HEK293 (cell line): ENCODE data around the gene NPW.

Source experiments
- EGR2 ChIP-seq: fragments of 450-650 bp; formaldehyde crosslinking; IDR thresholded peaks from 2 replicates; pipeline ENCODE4 v1.5.1; 2016; ENCODE audit warnings: low read depth, missing biosample characterization, missing genetic modification characterization
- GLIS1 ChIP-seq: fragments of 450-650 bp; formaldehyde crosslinking; IDR thresholded peaks from 2 replicates; pipeline ENCODE4 v1.5.1; 2016; ENCODE audit warnings: missing biosample characterization, missing genetic modification characterization
- MYNN ChIP-seq: fragments of 450-650 bp; formaldehyde crosslinking; IDR thresholded peaks from 2 replicates; pipeline ENCODE4 v1.5.1; 2016; ENCODE audit warnings: missing biosample characterization, missing genetic modification characterization, borderline replicate concordance
- SCRT2 ChIP-seq: fragments of 450-650 bp; formaldehyde crosslinking; IDR thresholded peaks from 2 replicates; pipeline ENCODE4 v1.5.1; 2016; ENCODE audit warnings: missing biosample characterization, missing genetic modification characterization
- TCF7L2 ChIP-seq: IDR thresholded peaks from 2 replicates; pipeline ENCODE4 v1.6.1; 2011; ENCODE audit warnings: low read depth, mild to moderate bottlenecking, inconsistent platforms, low read length, moderate library complexity, borderline replicate concordance
- YY2 ChIP-seq: fragments of 450-650 bp; formaldehyde crosslinking; IDR thresholded peaks from 2 replicates; pipeline ENCODE4 v1.5.1; 2016; ENCODE audit warnings: missing biosample characterization, missing genetic modification characterization
- ZBTB7A ChIP-seq: fragments of 450-650 bp; formaldehyde crosslinking; IDR thresholded peaks from 2 replicates; pipeline ENCODE4 v1.5.1; 2016; ENCODE audit warnings: low read depth, missing biosample characterization, missing genetic modification characterization
- ZFP69B ChIP-seq: fragments of 450-650 bp; formaldehyde crosslinking; IDR thresholded peaks from 2 replicates; pipeline ENCODE4 v1.5.1; 2016; ENCODE audit warnings: missing biosample characterization, missing genetic modification characterization
- ZNF266 ChIP-seq: fragments of 450-650 bp; formaldehyde crosslinking; IDR thresholded peaks from 2 replicates; pipeline ENCODE4 v1.5.1; 2016; ENCODE audit warnings: missing biosample characterization, missing genetic modification characterization, low read depth
- ZNF37A ChIP-seq: fragments of 450-650 bp; IDR thresholded peaks from 2 replicates; pipeline ENCODE4 v1.5.1; 2018; ENCODE audit warnings: missing biosample characterization, missing genetic modification characterization
- ZNF600 ChIP-seq: fragments of 450-650 bp; formaldehyde crosslinking; IDR thresholded peaks from 2 replicates; pipeline ENCODE4 v1.5.1; 2016; ENCODE audit warnings: missing biosample characterization, missing genetic modification characterization
- ZNF660 ChIP-seq: fragments of 450-650 bp; IDR thresholded peaks from 2 replicates; pipeline ENCODE4 v1.5.1; 2018; ENCODE audit warnings: missing biosample characterization, mild to moderate bottlenecking, missing genetic modification characterization
- ZNF664 ChIP-seq: fragments of 450-650 bp; formaldehyde crosslinking; IDR thresholded peaks from 2 replicates; pipeline ENCODE4 v1.5.1; 2016; ENCODE audit warnings: missing biosample characterization, missing genetic modification characterization
- TF ChIP-seq, protein P1 (sequence below): fragments of 450-650 bp; IDR thresholded peaks from 2 replicates; pipeline ENCODE4 v1.5.1; 2018; ENCODE audit warnings: missing biosample characterization, missing genetic modification characterization
- TF ChIP-seq, protein P2 (sequence below): fragments of 450-650 bp; formaldehyde crosslinking; IDR thresholded peaks from 2 replicates; pipeline ENCODE4 v1.5.1; 2016; ENCODE audit warnings: missing biosample characterization, missing genetic modification characterization
- TF ChIP-seq, protein P3 (sequence below): fragments of 450-650 bp; formaldehyde crosslinking; IDR thresholded peaks from 2 replicates; pipeline ENCODE4 v1.5.1; 2016; ENCODE audit warnings: missing biosample characterization, missing genetic modification characterization
- TF ChIP-seq, protein P4 (sequence below): fragments of 450-650 bp; formaldehyde crosslinking; IDR thresholded peaks from 2 replicates; pipeline ENCODE4 v1.5.1; 2016; ENCODE audit warnings: missing biosample characterization, missing genetic modification characterization
- TF ChIP-seq, protein P5 (sequence below): fragments of 450-650 bp; formaldehyde crosslinking; IDR thresholded peaks from 2 replicates; pipeline ENCODE4 v1.5.1; 2016; ENCODE audit warnings: missing biosample characterization, missing genetic modification characterization
- TF ChIP-seq, protein P6 (sequence below): fragments of 450-650 bp; formaldehyde crosslinking; IDR thresholded peaks from 2 replicates; pipeline ENCODE4 v1.5.1; 2016; ENCODE audit warnings: missing biosample characterization, missing genetic modification characterization

Gene NPW

DNA sequence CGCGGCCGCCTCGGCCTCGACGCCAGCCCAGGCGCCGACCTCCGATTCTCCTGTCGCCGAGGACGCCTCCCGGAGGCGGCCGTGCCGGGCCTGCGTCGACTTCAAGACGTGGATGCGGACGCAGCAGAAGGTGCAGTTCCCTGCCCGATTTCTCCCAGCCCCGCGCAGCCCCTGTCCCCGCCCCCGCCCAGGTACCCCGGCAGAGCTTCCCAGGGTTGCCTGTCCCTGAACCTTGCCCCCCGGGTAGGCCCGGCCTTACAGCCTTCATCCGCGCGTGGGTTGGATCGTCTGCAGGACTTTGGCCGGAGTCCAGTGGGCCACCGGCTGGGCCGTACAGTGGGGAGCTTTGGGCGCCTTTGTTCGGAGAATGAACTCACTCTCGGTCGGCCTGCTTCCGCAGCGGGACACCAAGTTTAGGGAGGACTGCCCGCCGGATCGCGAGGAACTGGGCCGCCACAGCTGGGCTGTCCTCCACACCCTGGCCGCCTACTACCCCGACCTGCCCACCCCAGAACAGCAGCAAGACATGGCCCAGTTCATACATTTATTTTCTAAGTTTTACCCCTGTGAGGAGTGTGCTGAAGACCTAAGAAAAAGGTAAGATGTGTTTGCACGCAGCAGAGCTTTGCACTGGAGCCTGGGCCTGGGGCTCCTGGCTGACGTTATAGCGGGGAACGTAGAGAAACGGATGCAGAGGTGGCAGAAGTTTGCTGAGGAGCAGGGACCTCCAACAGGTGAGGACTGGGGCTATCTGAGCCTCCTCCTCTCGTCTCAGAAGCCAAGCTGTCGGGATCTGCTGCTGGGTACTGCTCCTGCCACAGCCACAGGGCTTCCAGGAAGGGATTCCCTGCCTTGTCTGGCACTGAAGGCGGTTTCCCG, 35.0 kb upstream of the NPW start (continued):
- TF ChIP-seq, protein P1, sequence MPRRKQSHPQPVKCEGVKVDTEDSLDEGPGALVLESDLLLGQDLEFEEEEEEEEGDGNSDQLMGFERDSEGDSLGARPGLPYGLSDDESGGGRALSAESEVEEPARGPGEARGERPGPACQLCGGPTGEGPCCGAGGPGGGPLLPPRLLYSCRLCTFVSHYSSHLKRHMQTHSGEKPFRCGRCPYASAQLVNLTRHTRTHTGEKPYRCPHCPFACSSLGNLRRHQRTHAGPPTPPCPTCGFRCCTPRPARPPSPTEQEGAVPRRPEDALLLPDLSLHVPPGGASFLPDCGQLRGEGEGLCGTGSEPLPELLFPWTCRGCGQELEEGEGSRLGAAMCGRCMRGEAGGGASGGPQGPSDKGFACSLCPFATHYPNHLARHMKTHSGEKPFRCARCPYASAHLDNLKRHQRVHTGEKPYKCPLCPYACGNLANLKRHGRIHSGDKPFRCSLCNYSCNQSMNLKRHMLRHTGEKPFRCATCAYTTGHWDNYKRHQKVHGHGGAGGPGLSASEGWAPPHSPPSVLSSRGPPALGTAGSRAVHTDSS (tag by site-specific recombination), result 0 out of 2 replicates have a peak, but pooled peaks have one; percentile 5
- TF ChIP-seq ZNF37A (tag by site-specific recombination), result no peak
- TF ChIP-seq ZFP69B (tag by site-specific recombination), result no peak
- no peak for TF ChIP-seq YY2 (tag by site-specific recombination)
- no peak for TF ChIP-seq ZNF664 (tag by site-specific recombination)
- no peak for TF ChIP-seq ZNF600 (tag by site-specific recombination)
- TF ChIP-seq, protein P2, sequence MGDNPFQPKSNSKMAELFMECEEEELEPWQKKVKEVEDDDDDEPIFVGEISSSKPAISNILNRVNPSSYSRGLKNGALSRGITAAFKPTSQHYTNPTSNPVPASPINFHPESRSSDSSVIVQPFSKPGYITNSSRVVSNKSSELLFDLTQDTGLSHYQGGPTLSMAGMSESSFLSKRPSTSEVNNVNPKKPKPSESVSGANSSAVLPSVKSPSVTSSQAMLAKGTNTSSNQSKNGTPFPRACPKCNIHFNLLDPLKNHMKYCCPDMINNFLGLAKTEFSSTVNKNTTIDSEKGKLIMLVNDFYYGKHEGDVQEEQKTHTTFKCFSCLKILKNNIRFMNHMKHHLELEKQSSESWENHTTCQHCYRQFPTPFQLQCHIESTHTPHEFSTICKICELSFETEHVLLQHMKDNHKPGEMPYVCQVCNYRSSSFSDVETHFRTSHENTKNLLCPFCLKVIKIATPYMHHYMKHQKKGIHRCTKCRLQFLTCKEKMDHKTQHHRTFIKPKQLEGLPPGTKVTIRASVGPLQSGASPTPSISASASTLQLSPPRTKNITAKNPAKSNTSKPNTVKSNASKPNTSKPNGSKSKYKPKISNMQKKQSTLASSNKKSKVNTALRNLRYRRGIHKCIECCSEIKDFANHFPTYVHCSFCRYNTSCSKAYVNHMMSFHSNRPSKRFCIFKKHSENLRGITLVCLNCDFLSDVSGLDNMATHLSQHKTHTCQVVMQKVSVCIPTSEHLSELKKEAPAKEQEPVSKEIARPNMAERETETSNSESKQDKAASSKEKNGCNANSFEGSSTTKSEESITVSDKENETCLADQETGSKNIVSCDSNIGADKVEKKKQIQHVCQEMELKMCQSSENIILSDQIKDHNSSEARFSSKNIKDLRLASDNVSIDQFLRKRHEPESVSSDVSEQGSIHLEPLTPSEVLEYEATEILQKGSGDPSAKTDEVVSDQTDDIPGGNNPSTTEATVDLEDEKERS, result no peak
- no peak for TF ChIP-seq MYNN (tag by site-specific recombination)
- TF ChIP-seq, protein P3, sequence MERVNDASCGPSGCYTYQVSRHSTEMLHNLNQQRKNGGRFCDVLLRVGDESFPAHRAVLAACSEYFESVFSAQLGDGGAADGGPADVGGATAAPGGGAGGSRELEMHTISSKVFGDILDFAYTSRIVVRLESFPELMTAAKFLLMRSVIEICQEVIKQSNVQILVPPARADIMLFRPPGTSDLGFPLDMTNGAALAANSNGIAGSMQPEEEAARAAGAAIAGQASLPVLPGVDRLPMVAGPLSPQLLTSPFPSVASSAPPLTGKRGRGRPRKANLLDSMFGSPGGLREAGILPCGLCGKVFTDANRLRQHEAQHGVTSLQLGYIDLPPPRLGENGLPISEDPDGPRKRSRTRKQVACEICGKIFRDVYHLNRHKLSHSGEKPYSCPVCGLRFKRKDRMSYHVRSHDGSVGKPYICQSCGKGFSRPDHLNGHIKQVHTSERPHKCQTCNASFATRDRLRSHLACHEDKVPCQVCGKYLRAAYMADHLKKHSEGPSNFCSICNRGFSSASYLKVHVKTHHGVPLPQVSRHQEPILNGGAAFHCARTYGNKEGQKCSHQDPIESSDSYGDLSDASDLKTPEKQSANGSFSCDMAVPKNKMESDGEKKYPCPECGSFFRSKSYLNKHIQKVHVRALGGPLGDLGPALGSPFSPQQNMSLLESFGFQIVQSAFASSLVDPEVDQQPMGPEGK (tag by site-specific recombination), result peak; percentile 27; the same call in 1 of the 2 replicates
- no peak for TF ChIP-seq ZNF266 (tag by site-specific recombination)
- TF ChIP-seq, protein P4, sequence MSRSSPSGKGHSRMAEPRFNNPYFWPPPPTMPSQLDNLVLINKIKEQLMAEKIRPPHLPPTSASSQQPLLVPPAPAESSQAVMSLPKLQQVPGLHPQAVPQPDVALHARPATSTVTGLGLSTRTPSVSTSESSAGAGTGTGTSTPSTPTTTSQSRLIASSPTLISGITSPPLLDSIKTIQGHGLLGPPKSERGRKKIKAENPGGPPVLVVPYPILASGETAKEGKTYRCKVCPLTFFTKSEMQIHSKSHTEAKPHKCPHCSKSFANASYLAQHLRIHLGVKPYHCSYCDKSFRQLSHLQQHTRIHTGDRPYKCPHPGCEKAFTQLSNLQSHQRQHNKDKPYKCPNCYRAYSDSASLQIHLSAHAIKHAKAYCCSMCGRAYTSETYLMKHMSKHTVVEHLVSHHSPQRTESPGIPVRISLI (tag by site-specific recombination), result no peak
- TF ChIP-seq, protein P5, sequence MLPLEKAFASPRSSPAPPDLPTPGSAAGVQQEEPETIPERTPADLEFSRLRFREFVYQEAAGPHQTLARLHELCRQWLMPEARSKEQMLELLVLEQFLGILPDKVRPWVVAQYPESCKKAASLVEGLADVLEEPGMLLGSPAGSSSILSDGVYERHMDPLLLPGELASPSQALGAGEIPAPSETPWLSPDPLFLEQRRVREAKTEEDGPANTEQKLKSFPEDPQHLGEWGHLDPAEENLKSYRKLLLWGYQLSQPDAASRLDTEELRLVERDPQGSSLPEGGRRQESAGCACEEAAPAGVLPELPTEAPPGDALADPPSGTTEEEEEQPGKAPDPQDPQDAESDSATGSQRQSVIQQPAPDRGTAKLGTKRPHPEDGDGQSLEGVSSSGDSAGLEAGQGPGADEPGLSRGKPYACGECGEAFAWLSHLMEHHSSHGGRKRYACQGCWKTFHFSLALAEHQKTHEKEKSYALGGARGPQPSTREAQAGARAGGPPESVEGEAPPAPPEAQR (tag by site-specific recombination), result no peak
- 0 out of 2 replicates have a peak, but pooled peaks have one; percentile 31 for TF ChIP-seq GLIS1 (tag by site-specific recombination)
- peak; percentile 77 for TF ChIP-seq SCRT2 (tag by site-specific recombination)
- TF ChIP-seq, protein P6, sequence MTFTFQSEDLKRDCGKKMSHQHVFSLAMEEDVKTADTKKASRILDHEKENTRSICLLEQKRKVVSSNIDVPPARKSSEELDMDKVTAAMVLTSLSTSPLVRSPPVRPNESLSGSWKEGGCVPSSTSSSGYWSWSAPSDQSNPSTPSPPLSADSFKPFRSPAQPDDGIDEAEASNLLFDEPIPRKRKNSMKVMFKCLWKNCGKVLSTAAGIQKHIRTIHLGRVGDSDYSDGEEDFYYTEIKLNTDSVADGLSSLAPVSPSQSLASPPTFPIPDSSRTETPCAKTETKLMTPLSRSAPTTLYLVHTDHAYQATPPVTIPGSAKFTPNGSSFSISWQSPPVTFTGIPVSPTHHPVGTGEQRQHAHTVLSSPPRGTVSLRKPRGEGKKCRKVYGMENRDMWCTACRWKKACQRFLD (tag by site-specific recombination), result no peak
- TF ChIP-seq ZNF660 (tag by site-specific recombination), result peak; percentile 9; the same call in 1 of the 2 replicates
- TF ChIP-seq EGR2 (tag by site-specific recombination), result 0 out of 2 replicates have a peak, but pooled peaks have one; percentile 26
- no peak for TF ChIP-seq TCF7L2
- TF ChIP-seq ZBTB7A, result no peak
